GM10847 (cell line): Measurements from ENCODE around the gene CFAP91.

Experiments
- POLR2A ChIP-seq: IDR thresholded peaks from 2 replicates; pipeline ENCODE4 v1.6.1; 2011; ENCODE audit not compliant: insufficient read length; ENCODE audit errors: extremely low read depth

CFAP91 gene

GRCh38 chr3:119672776-119673175 lies 30.0 kb upstream of the CFAP91 start:
- TF ChIP-seq POLR2A: no peak

DNA sequence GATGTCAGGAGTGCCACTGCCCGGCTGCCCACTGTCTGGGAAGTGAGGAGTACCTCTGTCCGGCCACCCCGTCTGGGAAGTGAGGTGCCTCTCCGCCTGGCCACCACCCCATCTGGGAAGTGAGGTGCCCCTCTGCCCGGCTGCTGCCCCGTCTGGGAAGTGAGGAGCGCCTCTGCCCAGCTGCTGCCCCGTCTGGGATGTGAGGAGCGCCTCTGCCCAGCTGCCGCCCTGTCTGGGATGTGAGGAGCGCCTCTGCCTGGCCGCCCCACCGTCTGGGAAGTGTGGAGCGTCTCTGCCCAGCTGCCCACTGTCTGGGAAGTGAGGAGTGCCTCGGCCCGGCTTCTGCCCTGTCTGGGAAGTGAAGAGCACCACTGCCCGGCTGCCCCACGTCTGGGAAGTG lies 28.9 kb upstream of the CFAP91 start:
- no peak for TF ChIP-seq POLR2A

DNA sequence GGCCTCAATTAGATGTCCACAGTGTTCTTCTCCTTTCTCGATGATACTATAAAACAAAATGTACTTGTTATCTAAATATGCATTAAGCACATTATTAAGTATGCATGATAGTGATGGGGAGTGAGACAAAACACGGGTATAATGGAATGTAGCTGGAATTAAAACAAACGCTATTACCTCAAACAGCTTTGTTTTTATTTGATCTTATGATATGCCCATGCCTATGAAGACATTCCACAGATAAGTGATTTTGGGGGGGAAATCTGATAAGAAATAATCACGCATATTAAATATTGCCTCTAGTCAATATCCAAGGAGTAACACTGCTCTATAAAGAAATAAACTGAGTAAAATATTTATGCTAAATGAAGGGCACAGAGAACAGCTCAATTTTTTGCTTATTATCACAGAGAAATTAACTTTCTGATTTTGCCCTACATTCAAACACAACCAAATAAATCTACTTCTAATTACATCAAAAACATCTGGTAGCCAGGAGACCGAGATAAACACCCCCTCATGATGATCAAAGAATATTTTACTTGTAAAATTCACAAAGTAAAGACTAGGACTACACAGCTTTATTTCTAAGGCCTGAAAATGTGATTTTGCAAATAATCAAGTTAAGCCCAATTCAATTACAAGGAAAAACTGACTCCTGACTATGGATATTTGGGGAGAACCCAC lies 27.5 kb upstream of the CFAP91 start:
- TF ChIP-seq POLR2A: no peak

GRCh38 chr3:119676020-119676419 lies 26.8 kb upstream of the CFAP91 start:
- TF ChIP-seq POLR2A: no peak

DNA sequence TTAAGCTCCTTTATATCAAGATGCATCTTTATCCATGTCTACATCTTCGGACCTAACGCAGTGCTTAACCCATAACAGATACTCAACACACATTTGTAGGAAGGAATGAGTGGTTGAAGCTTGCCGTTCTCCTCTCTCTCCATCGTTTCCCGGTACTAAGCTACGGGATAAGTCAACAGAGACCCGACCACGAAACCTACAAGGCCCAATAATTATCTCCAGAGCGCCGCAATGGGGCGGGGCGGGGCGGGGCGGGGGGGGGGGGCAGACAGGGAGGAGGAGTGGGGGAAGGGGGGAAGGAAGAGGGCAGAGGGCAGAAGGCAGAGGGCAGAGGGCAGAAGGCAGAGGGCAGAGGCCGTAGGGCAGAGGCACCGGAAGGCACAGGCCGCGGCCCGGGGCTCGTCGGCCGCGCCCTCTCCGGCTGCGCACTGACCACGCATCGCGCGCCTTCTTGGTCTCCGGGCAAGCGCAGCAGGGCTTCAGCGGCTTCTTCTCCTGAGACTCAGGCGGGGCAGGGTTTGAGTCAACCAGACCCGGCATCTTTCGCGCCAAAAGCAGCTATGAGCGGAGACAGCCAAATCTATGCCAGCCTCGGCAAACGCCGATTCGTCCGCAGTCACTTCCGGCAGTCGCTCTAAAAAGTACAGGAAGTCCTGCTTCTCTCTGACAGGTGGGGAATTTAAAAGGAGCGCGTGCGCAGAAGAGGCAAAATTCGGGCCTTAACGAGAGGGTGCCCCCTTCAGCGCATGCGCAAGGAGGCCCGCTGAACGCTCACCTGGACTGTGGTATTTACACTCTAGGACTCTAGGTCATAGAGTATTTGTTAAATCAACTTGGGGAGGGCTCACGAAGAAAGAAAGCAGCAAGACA lies 25.8 kb upstream of the CFAP91 start, which contains the start of gene COX17:
Gene COX17 (minus strand): TSS at position 636 of the 870 bp plus-strand sequence. CDS start 96 bp downstream, at position 540.
- no peak for TF ChIP-seq POLR2A

DNA sequence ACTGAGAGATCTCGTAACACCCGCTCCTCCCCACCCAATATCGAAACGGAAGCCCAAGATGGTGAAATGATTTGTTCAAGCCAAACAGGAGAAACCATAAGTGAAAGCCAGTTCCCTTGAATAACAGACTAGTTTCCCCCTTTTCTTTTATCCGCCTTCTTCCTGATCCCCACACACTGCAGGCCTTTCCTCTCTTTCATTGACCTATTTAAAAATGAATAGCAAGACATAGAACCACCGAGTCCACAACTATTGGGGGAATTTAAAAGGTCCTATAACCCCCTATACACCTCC lies 25.2 kb upstream of the CFAP91 start:
- no peak for TF ChIP-seq POLR2A

GRCh38 chr3:119679874-119680273 lies 22.9 kb upstream of the CFAP91 start:
- no peak for TF ChIP-seq POLR2A

DNA sequence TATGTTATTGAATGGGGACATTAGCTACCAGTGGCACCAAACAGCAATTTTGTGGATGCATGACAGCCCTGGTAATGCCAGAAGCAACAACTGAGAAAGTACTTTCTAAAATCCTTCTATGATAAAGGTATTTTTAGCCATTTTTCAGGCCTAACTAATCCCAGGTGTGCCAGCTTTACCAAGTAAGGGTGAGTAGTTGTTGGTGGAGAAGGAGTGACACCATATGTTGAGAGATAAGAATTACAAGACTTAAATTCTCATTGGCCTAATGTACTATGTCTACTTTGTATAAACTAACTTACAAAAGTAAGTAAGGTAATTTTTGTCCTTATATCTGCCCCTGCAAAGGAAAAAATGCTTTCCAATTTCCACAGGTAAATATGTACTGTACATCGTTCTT lies 21.5 kb upstream of the CFAP91 start:
- no peak for TF ChIP-seq POLR2A

DNA sequence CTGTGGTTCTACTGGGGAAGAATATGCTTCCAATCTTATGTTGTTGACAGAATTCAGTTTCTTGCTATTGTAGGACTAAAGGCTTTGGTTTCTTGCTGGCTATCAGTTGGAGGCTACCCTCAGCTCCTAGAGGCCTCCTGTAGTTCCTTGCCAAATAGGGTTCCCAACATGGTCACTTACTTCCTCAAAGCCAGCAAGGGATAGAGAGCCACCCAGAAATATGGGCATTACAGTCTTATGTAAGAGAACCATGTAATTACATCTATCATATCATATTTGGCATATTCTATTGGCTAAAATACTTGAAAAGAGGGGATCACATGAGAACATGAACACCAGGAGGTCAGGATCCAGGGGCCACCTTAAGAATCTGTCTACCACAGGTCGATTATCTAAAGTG lies 19.4 kb upstream of the CFAP91 start:
- no peak for TF ChIP-seq POLR2A

GRCh38 chr3:119690043-119690656 lies 12.7 kb upstream of the CFAP91 start:
- no peak for TF ChIP-seq POLR2A

DNA sequence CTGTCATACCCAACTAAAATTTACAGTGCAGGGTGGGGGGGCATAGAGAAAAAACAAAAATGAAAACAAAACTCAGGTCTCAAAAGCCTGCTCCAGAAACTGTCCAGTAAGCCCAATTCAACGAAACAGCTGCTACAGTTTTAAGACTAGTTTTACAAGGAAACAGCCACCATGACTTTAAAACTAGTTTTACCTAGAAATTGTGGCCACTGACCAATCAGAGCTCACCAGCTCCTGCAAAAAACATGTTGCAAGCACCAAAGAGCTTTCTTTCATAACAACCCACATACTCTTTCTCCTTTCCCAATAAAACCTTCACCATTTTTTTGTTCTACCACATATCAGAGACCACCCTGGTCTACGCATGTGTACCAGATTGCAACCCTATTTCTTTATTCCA lies 7.3 kb upstream of the CFAP91 start:
- no peak for TF ChIP-seq POLR2A

DNA sequence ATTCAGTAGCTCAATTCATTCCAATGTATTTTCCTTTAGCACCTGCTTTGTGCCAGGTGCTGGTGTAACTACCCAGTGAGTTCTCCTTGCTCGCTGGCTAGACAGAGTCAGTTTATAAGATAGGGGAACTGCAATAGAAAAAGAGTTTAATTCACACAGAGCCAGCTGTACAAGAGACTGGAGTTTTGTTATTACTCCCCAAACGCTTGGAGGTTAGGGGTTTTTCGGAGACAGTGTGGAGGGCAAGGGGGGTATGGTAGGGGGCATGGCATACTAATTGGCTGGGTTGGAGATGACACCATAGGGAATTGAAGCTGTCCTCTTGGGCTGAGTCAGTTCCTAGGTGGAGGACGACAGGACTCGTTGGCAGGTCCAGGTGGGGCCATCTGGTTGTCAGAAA lies 5.4 kb upstream of the CFAP91 start:
- TF ChIP-seq POLR2A: no peak

GRCh38 chr3:119700269-119700919 lies 2.4 kb upstream of the CFAP91 start:
- no peak for TF ChIP-seq POLR2A

GRCh38 chr3:119700920-119701734 lies 1.7 kb upstream of the CFAP91 start:
- TF ChIP-seq POLR2A: no peak
